Vagina (tissue), 2 donors: ENCODE measurements around the gene MSI2.

Experiments
- CTCF ChIP-seq, 3 experiments: fragments of 450-650 bp in 2 of 3; fragments of 200-600 bp in 1 of 3; sonication (generic) in 1 of 3; IDR thresholded peaks; one replicate each; pipeline ENCODE4 v1.5.1; 2017 to 2019; ENCODE audit warnings: antibody characterized with exemption in 3 of 3, mild to moderate bottlenecking in 2 of 3, moderate library complexity in 2 of 3
- POLR2A ChIP-seq, 2 donors: fragments of 450-650 bp; IDR thresholded peaks; one replicate each; pipeline ENCODE4 v1.6.1; 2017; ENCODE audit warnings: antibody characterized with exemption in 2 of 2, mild to moderate bottlenecking in 2 of 2, moderate library complexity in 2 of 2

- TF ChIP-seq CTCF (IDR thresholded peaks at IDR 0.05) (no peak), POLR2A (IDR thresholded peaks at IDR 0.05) (no peak)
These were observed 129.7 kb downstream of the MSI2 start for GRCh38 chr17:57385975-57386374.
